Skeletal muscle tissue (tissue), 4 donors: ENCODE data around the gene FGF5. TPM values are rescaled to one million over a fixed set of nuclear protein-coding genes. Genes with fewer than 3 reads are reported as not detected.

Experiments used
- H3K27ac ChIP-seq: one replicate; pipeline ENCODE4 v1.7.0; 2013; ENCODE audit warnings: mild to moderate bottlenecking, low read depth, low read length, inconsistent platforms
- H3K27me3 ChIP-seq, 3 donors: one replicate each; pipeline ENCODE4 v1.7.0; 2013; ENCODE audit warnings: low read length in 3 of 3; ENCODE audit not compliant: control insufficient read depth in 3 of 3, insufficient read depth in 3 of 3
- H3K36me3 ChIP-seq, 3 donors: one replicate each; pipeline ENCODE4 v1.7.0; 2013; ENCODE audit warnings: low read length in 3 of 3; ENCODE audit not compliant: control insufficient read depth in 3 of 3, insufficient read depth in 3 of 3
- H3K4me1 ChIP-seq, 3 donors: one replicate each; pipeline ENCODE4 v1.7.0; 2013; ENCODE audit warnings: low read length in 3 of 3, mild to moderate bottlenecking in 3 of 3; ENCODE audit not compliant: control insufficient read depth in 3 of 3, insufficient read depth in 3 of 3
- H3K4me3 ChIP-seq, 3 donors: one replicate each; pipeline ENCODE4 v1.7.0; 2013; ENCODE audit warnings: low read length in 3 of 3
- H3K9ac ChIP-seq, 3 donors: one replicate each; pipeline ENCODE4 v1.7.0; 2013; ENCODE audit warnings: low read length in 3 of 3, mild to moderate bottlenecking in 3 of 3, moderate library complexity in 2 of 3, low read depth in 1 of 3
- H3K9me3 ChIP-seq, 3 donors: one replicate each; pipeline ENCODE4 v1.7.0; 2013; ENCODE audit warnings: low read length in 3 of 3; ENCODE audit not compliant: control insufficient read depth in 3 of 3
- total RNA-seq: library from RNA; depleted of rRNA; stranded (reverse); fragments of >200 nt; gene quantifications from one replicate; pipeline ENCODE4 v1.2.3, GENCODE V29; 2014
- donor health status: Osteomylitis.

FGF5 gene
- total RNA-seq, 1 donor from 2014 or later: 0.52 TPM

GRCh38 chr4:80252953-80253352 lies 13.5 kb upstream of the FGF5 start:
- no peak overlapping the region for H3K9ac ChIP-seq
- peaks cover 0 to 11% (median 3%) of the 10 kb centered on the region in 3 donors for H3K27me3 ChIP-seq
- H3K4me3 ChIP-seq: no peak overlapping the region
- H3K4me1 ChIP-seq: no peaks in the 10 kb centered on the region
- no peak overlapping the region for H3K27ac ChIP-seq
- no peaks in the 10 kb centered on the region for H3K9me3 ChIP-seq
- no peaks in the 10 kb centered on the region for H3K36me3 ChIP-seq

GRCh38 chr4:80253510-80253909 lies 13.0 kb upstream of the FGF5 start:
- no peak overlapping the region for H3K9ac ChIP-seq
- H3K4me3 ChIP-seq: no peak overlapping the region
- H3K4me1 ChIP-seq: no peaks in the 10 kb centered on the region
- no peak overlapping the region for H3K27ac ChIP-seq
- H3K27me3 ChIP-seq: peaks cover 0 to 11% (median 3%) of the 10 kb centered on the region in 3 donors
- no peaks in the 10 kb centered on the region for H3K9me3 ChIP-seq
- H3K36me3 ChIP-seq: no peaks in the 10 kb centered on the region

GRCh38 chr4:80254114-80254513 lies 12.3 kb upstream of the FGF5 start:
- Histone ChIP-seq H3K36me3 (no peaks in the 10 kb centered on the region), H3K9ac (no peak overlapping the region), H3K4me1 (no peaks in the 10 kb centered on the region)

GRCh38 chr4:80255329-80256095 lies 11.0 kb upstream of the FGF5 start:
- no peak overlapping the region for H3K9ac ChIP-seq
- no peak overlapping the region for H3K4me3 ChIP-seq
- H3K27me3 ChIP-seq: peaks cover 3 to 10% (median 10%) of the 10 kb centered on the region in 3 donors
- H3K27ac ChIP-seq: no peak overlapping the region
- no peaks in the 10 kb centered on the region for H3K9me3 ChIP-seq
- H3K36me3 ChIP-seq: no peaks in the 10 kb centered on the region
- no peaks in the 10 kb centered on the region for H3K4me1 ChIP-seq

More at GRCh38 chr4:80254114-80254513, 12.3 kb upstream of the FGF5 start:
- H3K9me3 ChIP-seq: no peaks in the 10 kb centered on the region
- H3K27me3 ChIP-seq: peaks cover 3 to 11% (median 5%) of the 10 kb centered on the region in 3 donors
- no peak overlapping the region for H3K4me3 ChIP-seq
- H3K27ac ChIP-seq: no peak overlapping the region

- Histone ChIP-seq H3K36me3 (no peaks in the 10 kb centered on the region), H3K4me3 (no peak overlapping the region), H3K4me1 (no peaks in the 10 kb centered on the region), H3K9me3 (no peaks in the 10 kb centered on the region), H3K27ac (no peak overlapping the region), H3K9ac (no peak overlapping the region), H3K27me3 (peaks cover 8 to 18% (median 10%) of the 10 kb centered on the region in 3 donors)
Observed at GRCh38 chr4:80257851-80258250, 8.6 kb upstream of the FGF5 start.

- Histone ChIP-seq H3K9me3 (no peaks in the 10 kb centered on the region), H3K36me3 (no peaks in the 10 kb centered on the region), H3K4me1 (no peaks in the 10 kb centered on the region), H3K4me3 (no peak overlapping the region), H3K27ac (no peak overlapping the region), H3K9ac (no peak overlapping the region), H3K27me3 (peaks cover 19 to 28% (median 21%) of the 10 kb centered on the region in 3 donors)
Observed at GRCh38 chr4:80259012-80259411, 7.5 kb upstream of the FGF5 start.

- H3K27me3 ChIP-seq: peaks cover 27 to 36% (median 28%) of the 10 kb centered on the region in 3 donors
- no peaks in the 10 kb centered on the region for H3K36me3 ChIP-seq
- no peaks in the 10 kb centered on the region for H3K9me3 ChIP-seq
- no peak overlapping the region for H3K9ac ChIP-seq
- no peak overlapping the region for H3K27ac ChIP-seq
- no peaks in the 10 kb centered on the region for H3K4me1 ChIP-seq
- H3K4me3 ChIP-seq: no peak overlapping the region
Observed at GRCh38 chr4:80259817-80260216, 6.6 kb upstream of the FGF5 start.

- Histone ChIP-seq H3K36me3 (no peaks in the 10 kb centered on the region), H3K4me1 (peaks cover 14 to 20% (median 18%) of the 10 kb centered on the region in 3 donors), H3K9ac (no peak overlapping the region), H3K4me3 (no peak overlapping the region), H3K27me3 (peaks cover 43 to 55% (median 51%) of the 10 kb centered on the region in 3 donors), H3K27ac (no peak overlapping the region), H3K9me3 (no peaks in the 10 kb centered on the region)
Observed at GRCh38 chr4:80261989-80262600, 4.4 kb upstream of the FGF5 start.

GRCh38 chr4:80263541-80264351 lies 2.7 kb upstream of the FGF5 start:
- Histone ChIP-seq H3K4me1 (peaks cover 20 to 21% (median 20%) of the 10 kb centered on the region in 3 donors), H3K9ac (no peak overlapping the region), H3K9me3 (no peaks in the 10 kb centered on the region), H3K36me3 (no peaks in the 10 kb centered on the region), H3K4me3 (no peak overlapping the region), H3K27me3 (peaks cover 54 to 67% (median 66%) of the 10 kb centered on the region in 3 donors), H3K27ac (no peak overlapping the region)

GRCh38 chr4:80264352-80264647 lies 2.2 kb upstream of the FGF5 start:
- no peaks in the 10 kb centered on the region for H3K9me3 ChIP-seq
- H3K4me1 ChIP-seq: peaks cover 20 to 21% (median 20%) of the 10 kb centered on the region in 3 donors
- peaks cover 59 to 69% (median 65%) of the 10 kb centered on the region in 3 donors for H3K27me3 ChIP-seq
- H3K9ac ChIP-seq: no peak overlapping the region
- H3K27ac ChIP-seq: no peak overlapping the region
- H3K36me3 ChIP-seq: no peaks in the 10 kb centered on the region
- no peak overlapping the region for H3K4me3 ChIP-seq
